Skin of body (tissue), 2 donors: Measurements from ENCODE around the gene BBS7. TPM values are rescaled to one million over a fixed set of nuclear protein-coding genes. Genes with fewer than 3 reads are reported as not detected.

Experiments used
- DNase-seq: peaks from one replicate; lab custom pipeline; 2025; lab: John Stamatoyannopoulos, UW
- total RNA-seq: library from RNA; depleted of rRNA; stranded (reverse); fragments of >200 nt; gene quantifications from one replicate; pipeline ENCODE4 v1.2.3, GENCODE V29; 2014

The BBS7 gene
- 17.8 TPM for total RNA-seq

GRCh38 chr4:121869841-121870822, at the start of gene BBS7:
Gene BBS7, minus strand, starts transcription at chr4:121870474. Its CDS starts 161 bp downstream, at chr4:121870313.
- DNase-seq = peak; percentile 94

GRCh38 chr4:121913667-121914066, 43.4 kb upstream of the BBS7 start:
- no peak for DNase-seq

GRCh38 chr4:121908346-121908745, 38.1 kb upstream of the BBS7 start:
- DNase-seq = no peak

- DNase-seq = peak; percentile 40
Observed at GRCh38 chr4:121900132-121900983, 30.1 kb upstream of the BBS7 start.

GRCh38 chr4:121898150-121898549, 27.9 kb upstream of the BBS7 start:
- peak; percentile 1 for DNase-seq

GRCh38 chr4:121888134-121888533, 17.9 kb upstream of the BBS7 start:
- DNase-seq = no peak

- no peak for DNase-seq
Observed at GRCh38 chr4:121885115-121885514, 14.8 kb upstream of the BBS7 start.

GRCh38 chr4:121881158-121881557, 10.9 kb upstream of the BBS7 start:
- no peak for DNase-seq

GRCh38 chr4:121879135-121879534, 8.9 kb upstream of the BBS7 start:
- no peak for DNase-seq

GRCh38 chr4:121877041-121877773, 6.9 kb upstream of the BBS7 start:
- no peak for DNase-seq

- DNase-seq = no peak
Observed at GRCh38 chr4:121876070-121876469, 5.8 kb upstream of the BBS7 start.

GRCh38 chr4:121875652-121876051, 5.4 kb upstream of the BBS7 start:
- DNase-seq = no peak

GRCh38 chr4:121873604-121874003, 3.3 kb upstream of the BBS7 start:
- DNase-seq = no peak

GRCh38 chr4:121863799-121864198, 6.5 kb downstream of the BBS7 start:
- no peak for DNase-seq

GRCh38 chr4:121861426-121861825, 8.8 kb downstream of the BBS7 start:
- DNase-seq = no peak

- DNase-seq = no peak
Observed at GRCh38 chr4:121860121-121860520, 10.2 kb downstream of the BBS7 start.

GRCh38 chr4:121851354-121851753, 18.9 kb downstream of the BBS7 start:
- DNase-seq = no peak

- no peak for DNase-seq
Observed at GRCh38 chr4:121846662-121847061, 23.6 kb downstream of the BBS7 start.

GRCh38 chr4:121842862-121843261, 27.4 kb downstream of the BBS7 start:
- DNase-seq = no peak

GRCh38 chr4:121838136-121838535, 32.1 kb downstream of the BBS7 start:
- no peak for DNase-seq

- no peak for DNase-seq
Observed at GRCh38 chr4:121829511-121829910, 40.8 kb downstream of the BBS7 start.
